SK-N-SH (cell line): ENCODE results near the gene SNX5. TPM values are rescaled to one million over a fixed set of nuclear protein-coding genes. Genes with fewer than 3 reads are reported as not detected.

Experiments used
- CTCF ChIA-PET: fragments of 300-600, 350-600 bp; formaldehyde crosslinking; extraction: SDS; loops from one replicate; lab custom pipeline; 2021; lab: Yijun Ruan, JAX
- POLR2A ChIA-PET: fragments of 350-600 bp; sonication (Branson Sonifier 250); formaldehyde crosslinking; extraction: SDS; loops from one replicate; lab custom pipeline; 2020; ENCODE audit warnings: antibody characterized with exemption, inconsistent platforms; lab: Yijun Ruan, JAX
- DNase-seq: peaks from one replicate; pipeline ENCODE4 v3.0.0; 2012
- H2AFZ ChIP-seq: fragments of 200-600 bp; sonication (generic); 2 replicates; pipeline ENCODE4 v1.8.1; 2016; ENCODE audit warnings: antibody characterized with exemption, mild to moderate bottlenecking, low read depth
- H3F3A ChIP-seq: fragments of 200-600 bp; sonication (generic); replicated peaks from 2 replicates; pipeline ENCODE3; 2016; ENCODE audit warnings: antibody characterized with exemption, mild to moderate bottlenecking; ENCODE audit not compliant: insufficient read depth
- H3K27ac ChIP-seq, 2 experiments: fragments of 200-500 bp in 1 of 2; fragments of 200-600 bp in 1 of 2; sonication (Bioruptor generic) in 1 of 2; sonication (generic), shearing (Covaris generic) in 1 of 2; 2 replicates each; pipeline versions ENCODE4 v1.5.1 to v1.6.1; 2014 to 2016; ENCODE audit warnings: low read depth in 2 of 2, inconsistent platforms in 1 of 2, low read length in 1 of 2, mild to moderate bottlenecking in 1 of 2, mixed read lengths in 1 of 2
- H3K27me3 ChIP-seq: fragments of 200-600 bp; sonication (generic), shearing (Covaris generic); 2 replicates; pipeline ENCODE4 v1.6.1; 2016; ENCODE audit warnings: mixed run types; ENCODE audit not compliant: insufficient read depth
- H3K36me3 ChIP-seq, 2 experiments: fragments of 200-500 bp in 1 of 2; fragments of 200-600 bp in 1 of 2; sonication (Bioruptor generic) in 1 of 2; sonication (generic) in 1 of 2; replicated peaks in 1 of 2; 2 replicates each; pipeline versions ENCODE3 to v1.5.1; 2014 to 2016; ENCODE audit warnings: low read length in 1 of 2, mild to moderate bottlenecking in 1 of 2; ENCODE audit not compliant: insufficient read depth in 2 of 2, control insufficient read depth in 1 of 2
- H3K4me1 ChIP-seq, 2 experiments: fragments of 200-500 bp in 1 of 2; fragments of 200-600 bp in 1 of 2; sonication (Bioruptor generic) in 1 of 2; sonication (generic), shearing (Covaris generic) in 1 of 2; 2 replicates each; pipeline versions ENCODE4 v1.5.1 to v1.6.1; 2014 to 2016; ENCODE audit warnings: low read depth in 1 of 2, low read length in 1 of 2, mixed run types in 1 of 2; ENCODE audit not compliant: insufficient read depth in 2 of 2, control insufficient read depth in 1 of 2
- H3K4me2 ChIP-seq: fragments of 200-600 bp; sonication (generic), shearing (Covaris generic); 2 replicates; pipeline ENCODE4 v1.6.1; 2017; ENCODE audit warnings: mixed run types
- H3K4me3 ChIP-seq, 2 experiments: fragments of 200-500 bp in 1 of 2; fragments of 200-600 bp in 1 of 2; sonication (Bioruptor generic) in 1 of 2; sonication (generic), shearing (Covaris generic) in 1 of 2; 2 replicates each; pipeline versions ENCODE4 v1.5.1 to v1.8.1; 2014 to 2016; ENCODE audit warnings: low read depth in 2 of 2, inconsistent platforms in 1 of 2, low read length in 1 of 2, mild to moderate bottlenecking in 1 of 2, mixed read lengths in 1 of 2, moderate library complexity in 1 of 2
- H3K79me2 ChIP-seq: fragments of 200-600 bp; sonication (generic); 2 replicates; pipeline ENCODE4 v1.8.1; 2017; ENCODE audit warnings: mild to moderate bottlenecking; ENCODE audit not compliant: insufficient read depth
- H3K9ac ChIP-seq: fragments of 200-600 bp; sonication (generic); 2 replicates; pipeline ENCODE4 v1.6.1; 2017; ENCODE audit warnings: mixed run types
- H3K9me2 ChIP-seq: fragments of 200-600 bp; sonication (generic); 2 replicates; pipeline ENCODE4 v1.6.1; 2017; ENCODE audit warnings: mixed run types
- H3K9me3 ChIP-seq: fragments of 200-600 bp; sonication (generic); 2 replicates; pipeline ENCODE4 v1.6.1; 2017; ENCODE audit warnings: mixed run types, mild to moderate bottlenecking, moderate library complexity
- H4K20me1 ChIP-seq: fragments of 200-600 bp; sonication (generic); 2 replicates; pipeline ENCODE4 v1.6.1; 2017; ENCODE audit warnings: mild to moderate bottlenecking, mixed run types; ENCODE audit not compliant: insufficient read depth
- ELF1 ChIP-seq: IDR thresholded peaks from 2 replicates; pipeline ENCODE4 v1.4.0; 2012
- FOXJ3 ChIP-seq: sonication (generic); formaldehyde crosslinking; IDR thresholded peaks from 2 replicates; pipeline ENCODE4 v1.5.1; 2020; ENCODE audit warnings: mild to moderate bottlenecking, missing genetic modification reagents
- FOXM1 ChIP-seq: IDR thresholded peaks from 2 replicates; pipeline ENCODE4 v1.4.0; 2012; ENCODE audit warnings: low read depth, mild to moderate bottlenecking
- GABPA ChIP-seq: IDR thresholded peaks from 2 replicates; pipeline ENCODE4 v1.4.0; 2012; ENCODE audit warnings: low read depth, mild to moderate bottlenecking
- POLR2AphosphoS5 ChIP-seq: IDR thresholded peaks from 2 replicates; pipeline ENCODE4 v1.6.1; 2012; ENCODE audit warnings: low read depth, low read length
- RFX5 ChIP-seq: IDR thresholded peaks from 2 replicates; pipeline ENCODE4 v1.6.1; 2012; ENCODE audit warnings: mild to moderate bottlenecking, improper control_type of control experiment, low read length
- SMC3 ChIP-seq: IDR thresholded peaks from 2 replicates; pipeline ENCODE4 v1.6.1; 2012; ENCODE audit warnings: low read depth, low read length, improper control_type of control experiment
- TCF12 ChIP-seq: IDR thresholded peaks from 2 replicates; pipeline ENCODE4 v1.4.0; 2012
- WGBS: methylation state at CpG from one replicate; pipeline ENCODE4 v1.1.6; 2017; ENCODE audit warnings: low lambda C conversion rate; 5-methylcytosine and 5-hydroxymethylcytosine counted together
- polyA plus RNA-seq, 3 experiments: library from polyadenylated mRNA; depleted of rRNA; stranded (reverse); fragments of >200 nt; gene quantifications; 2 replicates each; pipeline ENCODE4 v1.2.3, GENCODE V29; 2012
- TF ChIP-seq, protein P1 (sequence below): fragments of 150-350 bp; IDR thresholded peaks from 2 replicates; pipeline ENCODE4 v1.6.1; 2017; ENCODE audit warnings: antibody characterized with exemption, low read length, low read depth, borderline replicate concordance
- TF ChIP-seq, protein P2 (sequence below): IDR thresholded peaks from 2 replicates; pipeline ENCODE4; 2012

SNX5 gene
- polyA plus RNA-seq, 1 of the 3 experiments (the other 2 are of a cell fraction), result 76.2 TPM

DNA sequence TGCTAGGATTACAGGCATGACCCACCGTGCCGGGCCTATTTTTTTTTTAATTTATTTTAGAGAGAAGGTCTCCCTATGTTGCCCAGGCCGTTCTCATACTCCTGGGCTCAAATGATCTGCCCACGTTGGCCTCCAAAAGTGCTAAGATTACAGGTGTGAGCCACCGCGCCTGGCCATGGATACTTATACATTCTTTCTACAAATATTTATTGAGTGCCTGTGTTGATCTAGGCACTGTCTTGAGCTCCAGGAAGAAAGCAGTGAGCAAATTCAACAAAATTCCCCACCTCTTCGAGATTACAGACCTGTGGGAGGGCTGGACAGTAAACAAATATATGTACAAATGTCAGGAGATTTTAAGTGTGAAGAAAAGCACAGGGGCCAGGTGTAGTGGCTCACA, 38.1 kb upstream of the SNX5 start:
- Histone ChIP-seq H3K9ac (no peak overlapping the region), H3K4me3 (no peak overlapping the region), H4K20me1 (no peaks in the 10 kb centered on the region), H3K4me2 (no peak overlapping the region), H2AFZ (no peak overlapping the region), H3K9me3 (no peaks in the 10 kb centered on the region), H3K9me2 (no peaks in the 10 kb centered on the region), H3K27ac (no peak overlapping the region), H3K79me2 (no peaks in the 10 kb centered on the region), H3F3A (no peaks in the 10 kb centered on the region), H3K36me3 (no peaks in the 10 kb centered on the region), H3K4me1 (peaks cover 0 to 9% of the 10 kb centered on the region in 2 experiments; a peak in 1 of 4 replicates), H3K27me3 (no peaks in the 10 kb centered on the region)
- ChIA-PET POLR2A (no interaction called here), CTCF (interaction anchor here (1.6 to 4.9 kb wide), 2 partner anchors 8 to 11 kb away, joined by 3 to 19 read pairs; no protein-coding TSS in a partner anchor)
- DNase-seq, result no peak
- TF ChIP-seq FOXM1 (no peak), SMC3 (no peak)
- WGBS, result 77% methylated on average over 7 of the region's 7 CpGs

DNA sequence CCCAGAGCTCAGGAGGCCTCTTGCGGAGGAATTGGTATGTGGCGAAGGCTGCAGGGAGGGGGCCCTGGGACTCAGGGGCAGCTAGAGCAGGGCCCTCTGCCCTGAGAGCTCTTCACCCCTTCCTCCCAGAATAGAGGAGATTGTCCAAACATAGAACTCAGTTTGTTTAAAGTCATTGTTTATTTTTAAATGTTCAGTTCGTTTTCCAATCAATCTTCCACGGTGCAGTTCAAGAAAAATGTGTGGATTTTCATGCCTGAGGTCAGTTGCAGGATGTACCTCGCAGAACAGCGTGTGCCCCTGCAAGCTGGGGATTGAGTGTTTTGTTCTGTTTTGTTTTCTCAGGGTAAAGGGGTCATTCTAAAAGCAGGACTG, 37.4 kb upstream of the SNX5 start:
- no peak for DNase-seq
- Histone ChIP-seq H3F3A (no peaks in the 10 kb centered on the region), H3K4me1 (peaks cover 0 to 9% of the 10 kb centered on the region in 2 experiments; a peak in 1 of 4 replicates), H3K4me2 (no peak overlapping the region), H3K9me2 (no peaks in the 10 kb centered on the region), H3K9me3 (no peaks in the 10 kb centered on the region), H3K27ac (no peak overlapping the region), H3K36me3 (no peaks in the 10 kb centered on the region), H3K27me3 (no peaks in the 10 kb centered on the region), H4K20me1 (no peaks in the 10 kb centered on the region), H3K9ac (no peak overlapping the region), H2AFZ (no peak overlapping the region), H3K79me2 (no peaks in the 10 kb centered on the region), H3K4me3 (no peak overlapping the region)
- TF ChIP-seq POLR2AphosphoS5 (no peak), ELF1 (no peak), RFX5 (no peak), FOXJ3 (CRISPR knock-in tag) (no peak)
- TF ChIP-seq, protein P1, sequence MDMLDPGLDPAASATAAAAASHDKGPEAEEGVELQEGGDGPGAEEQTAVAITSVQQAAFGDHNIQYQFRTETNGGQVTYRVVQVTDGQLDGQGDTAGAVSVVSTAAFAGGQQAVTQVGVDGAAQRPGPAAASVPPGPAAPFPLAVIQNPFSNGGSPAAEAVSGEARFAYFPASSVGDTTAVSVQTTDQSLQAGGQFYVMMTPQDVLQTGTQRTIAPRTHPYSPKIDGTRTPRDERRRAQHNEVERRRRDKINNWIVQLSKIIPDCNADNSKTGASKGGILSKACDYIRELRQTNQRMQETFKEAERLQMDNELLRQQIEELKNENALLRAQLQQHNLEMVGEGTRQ, result no peak
- CTCF ChIA-PET, result interaction anchor here (0.6 to 4.9 kb wide), 3 partner anchors 10 to 69 kb away, joined by 3 to 19 read pairs (median 3); no protein-coding TSS in a partner anchor
- POLR2A ChIA-PET, result no interaction called here
- WGBS, result 77% methylated on average over 6 of the region's 6 CpGs

DNA sequence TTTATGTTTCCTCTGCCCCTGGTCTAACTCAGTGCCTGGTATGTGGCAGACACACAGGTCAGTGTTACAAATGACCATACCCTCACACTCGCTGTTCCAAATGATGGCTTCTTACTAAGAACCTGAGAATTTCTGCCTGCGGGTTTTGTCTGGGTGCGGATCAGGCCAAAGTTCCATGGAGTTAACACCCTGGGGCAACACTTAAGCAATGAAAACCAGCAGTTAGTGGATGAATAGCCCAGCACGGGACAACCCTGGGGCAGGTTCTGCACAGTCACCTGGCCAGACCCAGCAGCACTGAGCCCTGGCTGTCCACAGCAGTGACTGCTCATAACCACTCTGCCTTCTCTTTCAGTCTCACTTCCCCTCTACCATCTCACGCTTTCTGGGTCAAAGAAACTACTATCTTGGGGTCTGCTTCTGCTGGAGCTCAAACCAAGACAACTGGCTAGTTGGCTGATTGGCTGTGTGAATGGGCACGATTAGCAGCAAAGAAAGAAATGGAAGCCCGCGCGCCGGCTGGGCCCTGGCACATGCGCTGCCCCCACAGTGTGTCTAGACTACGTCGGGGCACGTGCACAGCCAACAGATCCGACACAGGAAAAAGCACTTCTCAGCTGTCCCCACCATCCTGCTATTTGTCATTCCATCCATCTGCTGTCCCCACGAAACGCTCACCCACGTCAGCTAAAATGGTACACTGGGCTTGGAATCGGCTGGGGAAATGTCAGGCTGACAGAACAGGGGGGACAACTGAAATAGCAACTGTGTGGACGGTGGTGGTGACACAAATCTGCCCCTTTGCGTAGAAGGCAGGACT, 36.8 kb upstream of the SNX5 start:
- no peak overlapping the region for H2AFZ ChIP-seq
- H3K79me2 ChIP-seq, result no peaks in the 10 kb centered on the region
- no peak overlapping the region for H3K9ac ChIP-seq
- no peaks in the 10 kb centered on the region for H3K36me3 ChIP-seq
- H3F3A ChIP-seq, result no peaks in the 10 kb centered on the region
- H3K27me3 ChIP-seq, result no peaks in the 10 kb centered on the region
- H3K9me2 ChIP-seq, result no peaks in the 10 kb centered on the region
- H3K4me1 ChIP-seq, result peaks cover 0 to 9% of the 10 kb centered on the region in 2 experiments; a peak in 1 of 4 replicates
- no peaks in the 10 kb centered on the region for H3K9me3 ChIP-seq
- no peak for DNase-seq
- no peak overlapping the region for H3K27ac ChIP-seq
- no peak overlapping the region for H3K4me2 ChIP-seq
- 83% methylated on average over 21 of the region's 21 CpGs for WGBS
- ChIA-PET CTCF (interaction anchor here (0.6 to 4.9 kb wide), 3 partner anchors 9 to 69 kb away, joined by 3 to 19 read pairs (median 3); no protein-coding TSS in a partner anchor), POLR2A (no interaction called here)
- H4K20me1 ChIP-seq, result no peaks in the 10 kb centered on the region
- H3K4me3 ChIP-seq, result no peak overlapping the region
- no peak for TF ChIP-seq GABPA
- TF ChIP-seq RFX5, result no peak
- TF ChIP-seq TCF12, result no peak
- TF ChIP-seq, protein P2, sequence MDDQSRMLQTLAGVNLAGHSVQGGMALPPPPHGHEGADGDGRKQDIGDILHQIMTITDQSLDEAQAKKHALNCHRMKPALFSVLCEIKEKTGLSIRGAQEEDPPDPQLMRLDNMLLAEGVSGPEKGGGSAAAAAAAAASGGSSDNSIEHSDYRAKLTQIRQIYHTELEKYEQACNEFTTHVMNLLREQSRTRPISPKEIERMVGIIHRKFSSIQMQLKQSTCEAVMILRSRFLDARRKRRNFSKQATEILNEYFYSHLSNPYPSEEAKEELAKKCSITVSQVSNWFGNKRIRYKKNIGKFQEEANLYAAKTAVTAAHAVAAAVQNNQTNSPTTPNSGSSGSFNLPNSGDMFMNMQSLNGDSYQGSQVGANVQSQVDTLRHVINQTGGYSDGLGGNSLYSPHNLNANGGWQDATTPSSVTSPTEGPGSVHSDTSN, result no peak
